Panc1 (cell line): ENCODE measurements around the gene CPEB2. TPM values are rescaled to one million over a fixed set of nuclear protein-coding genes. Genes with fewer than 3 reads are reported as not detected.

Experiments
- ATAC-seq: fragments of 200-7000 bp; cut with Tn5 transposase; 2 replicates; pipeline ENCODE4 v1.9.1; 2020; ENCODE audit warnings: mild to moderate bottlenecking, moderate library complexity
- BruUV-seq: library from RNA; stranded (reverse); fragments of 400-500 nt; replicated peaks from 2 replicates; lab custom pipeline; 2021; lab: Mats Ljungman, UMichigan
- CTCF ChIA-PET: fragments of 300-600 bp; sonication (Branson Sonifier 250); formaldehyde crosslinking; loops from one replicate; lab custom pipeline; 2022; ENCODE audit warnings: antibody characterized with exemption; lab: Charles Lee
- POLR2A ChIA-PET: fragments of 300-600 bp; sonication (Branson Sonifier 250); formaldehyde crosslinking; loops from one replicate; lab custom pipeline; 2022; ENCODE audit warnings: antibody characterized with exemption; lab: Charles Lee
- DNase-seq: peaks from one replicate; pipeline ENCODE4 v3.0.0-alpha.2; 2010; ENCODE audit warnings: low read depth, low spot score
- H3K27ac ChIP-seq: 2 replicates; pipeline ENCODE4 v1.5.1; 2011; ENCODE audit warnings: mild to moderate bottlenecking, low read length, inconsistent platforms
- H3K27me3 ChIP-seq: fragments of 200-500 bp; sonication (Bioruptor generic); 2 replicates; pipeline ENCODE4 v1.6.0; 2014; ENCODE audit warnings: low read length, inconsistent platforms; ENCODE audit not compliant: control insufficient read depth, insufficient read depth
- H3K36me3 ChIP-seq: fragments of 200-500 bp; sonication (Bioruptor generic); 2 replicates; pipeline ENCODE4 v1.5.1; 2014; ENCODE audit warnings: inconsistent platforms, mild to moderate bottlenecking, low read length, moderate library complexity; ENCODE audit not compliant: control insufficient read depth, insufficient read depth
- H3K4me1 ChIP-seq: 2 replicates; pipeline ENCODE4 v1.5.1; 2011; ENCODE audit warnings: inconsistent platforms, mild to moderate bottlenecking, low read length, moderate library complexity; ENCODE audit not compliant: control insufficient read depth, insufficient read depth
- H3K4me3 ChIP-seq, 2 experiments: 2 replicates each; pipeline ENCODE4 v1.5.1; 2011 to 2012; ENCODE audit warnings: low read depth in 2 of 2, low read length in 2 of 2, mild to moderate bottlenecking in 2 of 2, inconsistent platforms in 1 of 2, moderate library complexity in 1 of 2
- H3K9me3 ChIP-seq: fragments of 200-500 bp; sonication (Bioruptor generic); 2 replicates; pipeline ENCODE4 v1.5.1; 2014; ENCODE audit warnings: low read depth, mild to moderate bottlenecking, inconsistent platforms, low read length, moderate library complexity; ENCODE audit not compliant: control insufficient read depth, insufficient read depth
- POLR2AphosphoS5 ChIP-seq: IDR thresholded peaks from 2 replicates; pipeline ENCODE4 v1.6.1; 2012; ENCODE audit warnings: mild to moderate bottlenecking, low read depth, low read length, moderate library complexity
- SIN3A ChIP-seq: IDR thresholded peaks from 2 replicates; pipeline ENCODE4 v1.6.1; 2012; ENCODE audit warnings: low read depth, mild to moderate bottlenecking, low read length, moderate library complexity, borderline replicate concordance; ENCODE audit not compliant: insufficient read depth
- TCF7L2 ChIP-seq: IDR thresholded peaks from 2 replicates; pipeline ENCODE4 v1.6.1; 2011; ENCODE audit warnings: mild to moderate bottlenecking, low read depth, low read length, inconsistent platforms
- in situ Hi-C: cut with HindIII; loops from 2 replicates; pipeline ENCODE4 v1.10.0; 2016; ENCODE audit warnings: low sequenced_read_pairs, low pct_unique_long_range_greater_than_20kb
- intact Hi-C: fragments of 100-400 bp; cut with micrococcal nuclease; formaldehyde crosslinking; loops from one replicate; pipeline ENCODE4 v1.10.0; 2022; ENCODE audit not compliant: unreplicated experiment
- total RNA-seq: library from RNA; stranded (reverse); gene quantifications from one replicate; pipeline ENCODE4 v1.2.1, GENCODE V29; 2021; ENCODE audit not compliant: unreplicated experiment
- TF ChIP-seq, protein P1 (sequence below), 2 experiments: IDR thresholded peaks; 2 replicates each; pipeline ENCODE4 v1.6.1; 2011 to 2012; ENCODE audit warnings: low read depth in 2 of 2, control low read depth in 1 of 2, low read length in 1 of 2, mild to moderate bottlenecking in 1 of 2, moderate library complexity in 1 of 2; ENCODE audit not compliant: insufficient read depth in 1 of 2
- TF ChIP-seq, protein P2 (sequence below): fragments of 450-650 bp; IDR thresholded peaks from 2 replicates; pipeline ENCODE4 v1.5.1; 2017; ENCODE audit warnings: mild to moderate bottlenecking

Gene CPEB2
- total RNA-seq, 1 experiment from 2014 or later, result 7.2 TPM

DNA sequence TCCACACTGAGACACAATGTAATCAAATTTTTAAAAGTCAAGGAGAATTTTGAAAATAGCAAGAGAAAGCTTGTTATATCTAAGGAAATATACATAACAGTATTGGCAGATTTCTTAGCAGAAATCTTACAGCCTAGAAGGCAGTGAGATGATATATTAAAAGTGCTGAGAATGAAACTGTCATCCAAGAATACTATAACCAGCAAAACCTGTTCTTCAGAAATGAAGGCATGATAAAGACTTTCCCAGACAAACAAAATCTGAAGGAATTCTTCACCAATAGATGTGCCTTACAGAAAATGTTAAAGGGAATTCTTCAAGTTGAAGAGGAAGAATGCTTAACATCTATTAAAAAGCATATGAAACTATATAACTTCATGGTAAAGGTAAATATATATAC lies 73.6 kb downstream of the CPEB2 start:
- POLR2A ChIA-PET, result no interaction called here
- DNase-seq, result no peak
- H3K36me3 ChIP-seq, result no peaks in the 10 kb centered on the region
- no peaks in the 10 kb centered on the region for H3K27me3 ChIP-seq
- ATAC-seq, result no peak
- CTCF ChIA-PET, result no interaction called here
- no TSS peak for BruUV-seq
- intact Hi-C loops, result no loop called here
- no peak overlapping the region for H3K4me3 ChIP-seq
- H3K9me3 ChIP-seq, result no peaks in the 10 kb centered on the region
- H3K4me1 ChIP-seq, result no peaks in the 10 kb centered on the region
- H3K27ac ChIP-seq, result no peak overlapping the region
- in situ Hi-C loops, result no loop called here
- TF ChIP-seq TCF7L2, result no peak
- TF ChIP-seq, protein P1, sequence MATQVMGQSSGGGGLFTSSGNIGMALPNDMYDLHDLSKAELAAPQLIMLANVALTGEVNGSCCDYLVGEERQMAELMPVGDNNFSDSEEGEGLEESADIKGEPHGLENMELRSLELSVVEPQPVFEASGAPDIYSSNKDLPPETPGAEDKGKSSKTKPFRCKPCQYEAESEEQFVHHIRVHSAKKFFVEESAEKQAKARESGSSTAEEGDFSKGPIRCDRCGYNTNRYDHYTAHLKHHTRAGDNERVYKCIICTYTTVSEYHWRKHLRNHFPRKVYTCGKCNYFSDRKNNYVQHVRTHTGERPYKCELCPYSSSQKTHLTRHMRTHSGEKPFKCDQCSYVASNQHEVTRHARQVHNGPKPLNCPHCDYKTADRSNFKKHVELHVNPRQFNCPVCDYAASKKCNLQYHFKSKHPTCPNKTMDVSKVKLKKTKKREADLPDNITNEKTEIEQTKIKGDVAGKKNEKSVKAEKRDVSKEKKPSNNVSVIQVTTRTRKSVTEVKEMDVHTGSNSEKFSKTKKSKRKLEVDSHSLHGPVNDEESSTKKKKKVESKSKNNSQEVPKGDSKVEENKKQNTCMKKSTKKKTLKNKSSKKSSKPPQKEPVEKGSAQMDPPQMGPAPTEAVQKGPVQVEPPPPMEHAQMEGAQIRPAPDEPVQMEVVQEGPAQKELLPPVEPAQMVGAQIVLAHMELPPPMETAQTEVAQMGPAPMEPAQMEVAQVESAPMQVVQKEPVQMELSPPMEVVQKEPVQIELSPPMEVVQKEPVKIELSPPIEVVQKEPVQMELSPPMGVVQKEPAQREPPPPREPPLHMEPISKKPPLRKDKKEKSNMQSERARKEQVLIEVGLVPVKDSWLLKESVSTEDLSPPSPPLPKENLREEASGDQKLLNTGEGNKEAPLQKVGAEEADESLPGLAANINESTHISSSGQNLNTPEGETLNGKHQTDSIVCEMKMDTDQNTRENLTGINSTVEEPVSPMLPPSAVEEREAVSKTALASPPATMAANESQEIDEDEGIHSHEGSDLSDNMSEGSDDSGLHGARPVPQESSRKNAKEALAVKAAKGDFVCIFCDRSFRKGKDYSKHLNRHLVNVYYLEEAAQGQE (IDR thresholded peaks at IDR 0.05; ENCODE audit: insufficient read depth in 1 of 2, low read depth in 2 of 2, low read length in 1 of 2), result no peak
- TF ChIP-seq, protein P2, sequence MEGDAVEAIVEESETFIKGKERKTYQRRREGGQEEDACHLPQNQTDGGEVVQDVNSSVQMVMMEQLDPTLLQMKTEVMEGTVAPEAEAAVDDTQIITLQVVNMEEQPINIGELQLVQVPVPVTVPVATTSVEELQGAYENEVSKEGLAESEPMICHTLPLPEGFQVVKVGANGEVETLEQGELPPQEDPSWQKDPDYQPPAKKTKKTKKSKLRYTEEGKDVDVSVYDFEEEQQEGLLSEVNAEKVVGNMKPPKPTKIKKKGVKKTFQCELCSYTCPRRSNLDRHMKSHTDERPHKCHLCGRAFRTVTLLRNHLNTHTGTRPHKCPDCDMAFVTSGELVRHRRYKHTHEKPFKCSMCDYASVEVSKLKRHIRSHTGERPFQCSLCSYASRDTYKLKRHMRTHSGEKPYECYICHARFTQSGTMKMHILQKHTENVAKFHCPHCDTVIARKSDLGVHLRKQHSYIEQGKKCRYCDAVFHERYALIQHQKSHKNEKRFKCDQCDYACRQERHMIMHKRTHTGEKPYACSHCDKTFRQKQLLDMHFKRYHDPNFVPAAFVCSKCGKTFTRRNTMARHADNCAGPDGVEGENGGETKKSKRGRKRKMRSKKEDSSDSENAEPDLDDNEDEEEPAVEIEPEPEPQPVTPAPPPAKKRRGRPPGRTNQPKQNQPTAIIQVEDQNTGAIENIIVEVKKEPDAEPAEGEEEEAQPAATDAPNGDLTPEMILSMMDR, result no peak
- no peak for TF ChIP-seq SIN3A

DNA sequence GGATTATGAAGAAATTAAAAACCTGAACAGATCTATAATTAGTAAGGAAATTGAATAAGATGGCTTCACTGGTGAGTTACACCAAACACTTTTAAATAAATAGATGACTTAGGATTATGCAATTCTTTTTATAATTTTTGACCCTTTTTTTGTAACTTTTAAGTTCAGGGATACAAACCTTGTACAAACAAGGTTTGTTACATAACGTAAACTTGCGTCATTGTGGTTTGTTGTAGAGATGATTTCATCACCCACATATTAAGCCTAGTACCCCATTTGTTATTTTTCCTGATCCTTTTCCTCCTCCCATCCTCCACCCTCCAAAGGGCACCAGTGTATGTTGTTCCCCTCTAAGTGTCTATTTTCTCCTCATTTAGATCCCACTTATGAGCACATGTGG lies 75.7 kb downstream of the CPEB2 start:
- Histone ChIP-seq H3K36me3 (no peaks in the 10 kb centered on the region), H3K4me3 (no peak overlapping the region), H3K4me1 (no peaks in the 10 kb centered on the region), H3K27me3 (no peaks in the 10 kb centered on the region), H3K9me3 (no peaks in the 10 kb centered on the region), H3K27ac (no peak overlapping the region)
- TF ChIP-seq, protein P1 (IDR thresholded peaks at IDR 0.05; ENCODE audit: insufficient read depth in 1 of 2, low read depth in 2 of 2, low read length in 1 of 2), result no peak
- TF ChIP-seq SIN3A (no peak), TCF7L2 (no peak), POLR2AphosphoS5 (no peak)
- TF ChIP-seq, protein P2, result no peak
- in situ Hi-C loops (no loop called here), intact Hi-C loops (no loop called here)
- POLR2A ChIA-PET, result no interaction called here
- DNase-seq, result no peak
- ATAC-seq, result no peak
- CTCF ChIA-PET, result no interaction called here
- BruUV-seq, result no TSS peak
